ENCODE data around the gene EIF4G3. TPM values are rescaled to one million over a fixed set of nuclear protein-coding genes. Genes with fewer than 3 reads are reported as not detected.

EIF4G3 gene
- total RNA-seq, 4 donors from 2014 or later: 48.6 to 73.6 (median 57.9) TPM

DNA sequence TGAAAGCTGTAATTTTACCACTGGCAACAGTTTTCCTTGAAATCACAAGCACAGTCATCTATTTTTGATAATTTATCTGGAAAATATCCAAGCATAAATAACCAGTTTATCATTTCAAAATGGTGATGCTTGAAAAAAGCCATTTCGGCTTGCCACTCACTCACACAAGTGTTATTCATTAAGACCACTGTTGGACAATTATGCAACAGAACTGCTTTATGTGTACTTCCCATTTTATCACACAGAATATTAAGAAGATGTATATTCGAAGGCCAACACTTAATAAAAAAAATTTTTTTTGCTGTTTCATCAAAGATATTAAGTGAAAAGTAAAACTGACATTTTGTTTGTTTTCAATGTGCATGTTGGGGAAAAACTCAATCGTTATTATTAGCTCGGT is 62.3 kb downstream of the EIF4G3 start:
- no peak overlapping the region for H3K4me3 ChIP-seq
- no peaks in the 10 kb centered on the region for H3K27me3 ChIP-seq
- TF ChIP-seq, protein P1, sequence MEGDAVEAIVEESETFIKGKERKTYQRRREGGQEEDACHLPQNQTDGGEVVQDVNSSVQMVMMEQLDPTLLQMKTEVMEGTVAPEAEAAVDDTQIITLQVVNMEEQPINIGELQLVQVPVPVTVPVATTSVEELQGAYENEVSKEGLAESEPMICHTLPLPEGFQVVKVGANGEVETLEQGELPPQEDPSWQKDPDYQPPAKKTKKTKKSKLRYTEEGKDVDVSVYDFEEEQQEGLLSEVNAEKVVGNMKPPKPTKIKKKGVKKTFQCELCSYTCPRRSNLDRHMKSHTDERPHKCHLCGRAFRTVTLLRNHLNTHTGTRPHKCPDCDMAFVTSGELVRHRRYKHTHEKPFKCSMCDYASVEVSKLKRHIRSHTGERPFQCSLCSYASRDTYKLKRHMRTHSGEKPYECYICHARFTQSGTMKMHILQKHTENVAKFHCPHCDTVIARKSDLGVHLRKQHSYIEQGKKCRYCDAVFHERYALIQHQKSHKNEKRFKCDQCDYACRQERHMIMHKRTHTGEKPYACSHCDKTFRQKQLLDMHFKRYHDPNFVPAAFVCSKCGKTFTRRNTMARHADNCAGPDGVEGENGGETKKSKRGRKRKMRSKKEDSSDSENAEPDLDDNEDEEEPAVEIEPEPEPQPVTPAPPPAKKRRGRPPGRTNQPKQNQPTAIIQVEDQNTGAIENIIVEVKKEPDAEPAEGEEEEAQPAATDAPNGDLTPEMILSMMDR (IDR thresholded peaks at IDR 0.05): no peak
- peaks cover 0 to 35% (median 0%) of the 10 kb centered on the region in 3 donors for H3K4me1 ChIP-seq
- H3K9me3 ChIP-seq: no peaks in the 10 kb centered on the region
- ATAC-seq: no peak
- no peaks in the 10 kb centered on the region for H3K36me3 ChIP-seq
- WGBS, 2 donors (ENCODE audit: low coverage in 1 of 2): 83 to 84% methylated on average over 4 of the region's 4 CpGs
- H3K27ac ChIP-seq: no peak overlapping the region

- Histone ChIP-seq H3K36me3 (peaks cover 0 to 5% of the 10 kb centered on the region in 2 donors), H3K27me3 (no peaks in the 10 kb centered on the region), H3K4me1 (peaks cover 0 to 30% (median 0%) of the 10 kb centered on the region in 3 donors), H3K9me3 (no peaks in the 10 kb centered on the region), H3K4me3 (no peak overlapping the region), H3K27ac (no peak overlapping the region)
- ATAC-seq: no peak
- WGBS, 2 donors (ENCODE audit: low coverage in 1 of 2): 87 to 96% methylated on average over 8 to 11 of the region's 11 CpGs
- TF ChIP-seq POLR2AphosphoS5 (IDR thresholded peaks at IDR 0.05): no peak
- no peak for TF ChIP-seq POLR2A (IDR thresholded peaks at IDR 0.05)
- no peak for TF ChIP-seq EP300 (IDR thresholded peaks at IDR 0.05)
- TF ChIP-seq, protein P1 (IDR thresholded peaks at IDR 0.05): no peak
Observed at GRCh38 chr1:21110163-21110562, 66.5 kb downstream of the EIF4G3 start.

- H3K4me3 ChIP-seq: no peak overlapping the region
- no peaks in the 10 kb centered on the region for H3K9me3 ChIP-seq
- TF ChIP-seq, protein P1 (IDR thresholded peaks at IDR 0.05): no peak
- TF ChIP-seq POLR2A (IDR thresholded peaks at IDR 0.05) (no peak), POLR2AphosphoS5 (IDR thresholded peaks at IDR 0.05) (no peak), EP300 (IDR thresholded peaks at IDR 0.05) (no peak)
- ATAC-seq: no peak
- no peaks in the 10 kb centered on the region for H3K27me3 ChIP-seq
- no peak overlapping the region for H3K27ac ChIP-seq
- H3K36me3 ChIP-seq: peaks cover 0 to 13% of the 10 kb centered on the region in 2 donors
- H3K4me1 ChIP-seq: peaks cover 0 to 11% (median 0%) of the 10 kb centered on the region in 3 donors
- 83 to 94% methylated on average over 1 to 2 of the region's 2 CpGs for WGBS, 2 donors (ENCODE audit: low coverage in 1 of 2)
Observed at GRCh38 chr1:21106709-21107108, 70.0 kb downstream of the EIF4G3 start.

DNA sequence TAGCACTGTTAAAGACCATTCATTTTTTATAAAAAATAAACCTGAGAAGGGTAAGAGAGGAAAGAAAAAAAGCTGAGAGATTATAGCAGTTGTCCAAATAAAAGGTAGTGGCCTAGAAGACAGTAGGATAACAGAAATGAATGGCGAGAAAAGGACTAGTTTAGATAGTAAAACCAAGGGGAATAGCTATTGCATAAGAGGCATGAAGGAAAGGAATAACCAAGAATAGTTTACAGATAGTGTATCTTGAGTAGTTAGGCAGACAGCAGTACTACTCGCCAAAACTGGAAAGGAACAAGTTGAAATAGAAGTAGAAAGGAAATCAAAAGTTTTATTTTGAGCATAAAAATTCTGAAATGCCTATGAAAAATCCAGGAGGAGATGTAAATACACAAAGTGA is 70.5 kb downstream of the EIF4G3 start:
- 83 to 92% methylated on average over 2 of the region's 2 CpGs for WGBS, 2 donors (ENCODE audit: low coverage in 1 of 2)
- Histone ChIP-seq H3K27ac (no peak overlapping the region), H3K4me1 (peaks cover 0 to 6% (median 0%) of the 10 kb centered on the region in 3 donors), H3K36me3 (peaks cover 0 to 13% of the 10 kb centered on the region in 2 donors), H3K4me3 (no peak overlapping the region), H3K27me3 (no peaks in the 10 kb centered on the region), H3K9me3 (no peaks in the 10 kb centered on the region)
- ATAC-seq: no peak
- no peak for TF ChIP-seq EP300 (IDR thresholded peaks at IDR 0.05)
- TF ChIP-seq, protein P1 (IDR thresholded peaks at IDR 0.05): no peak
- no peak for TF ChIP-seq POLR2AphosphoS5 (IDR thresholded peaks at IDR 0.05)

DNA sequence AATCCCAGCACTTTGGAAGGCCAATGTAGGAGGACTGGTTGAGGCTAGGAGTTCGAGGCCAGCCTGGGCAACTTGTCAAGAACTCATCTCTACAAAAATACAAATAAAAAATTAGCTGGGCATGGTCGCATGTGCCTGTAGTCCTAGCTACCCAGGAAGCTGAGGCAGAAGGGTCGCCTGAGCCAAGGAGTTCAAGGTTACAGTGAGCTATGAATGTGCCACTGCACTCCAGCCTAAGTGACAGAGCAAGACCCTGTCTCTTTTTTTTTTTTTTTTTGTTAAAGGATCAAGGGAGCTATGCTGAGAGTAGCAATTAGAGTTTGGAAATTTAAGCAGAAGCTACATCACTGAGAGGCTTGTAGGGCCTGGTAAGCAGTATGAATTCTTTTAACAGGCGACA is 70.9 kb downstream of the EIF4G3 start:
- Histone ChIP-seq H3K4me3 (no peak overlapping the region), H3K9me3 (no peaks in the 10 kb centered on the region), H3K27ac (no peak overlapping the region), H3K36me3 (peaks cover 0 to 13% of the 10 kb centered on the region in 2 donors), H3K27me3 (no peaks in the 10 kb centered on the region), H3K4me1 (peaks cover 0 to 2% (median 0%) of the 10 kb centered on the region in 3 donors)
- TF ChIP-seq, protein P1 (IDR thresholded peaks at IDR 0.05): no peak
- TF ChIP-seq POLR2A (IDR thresholded peaks at IDR 0.05) (no peak), EP300 (IDR thresholded peaks at IDR 0.05) (no peak), POLR2AphosphoS5 (IDR thresholded peaks at IDR 0.05) (no peak)
- ATAC-seq: no peak
- 98% methylated on average over 4 of the region's 4 CpGs; no CpG with 5 or more reads in 1 of the 2 donors for WGBS, 2 donors (ENCODE audit: low coverage in 1 of 2)

All from gastroesophageal sphincter (tissue), 4 donors.